Lung (tissue), 12 donors: Measurements from ENCODE around the gene TBX5. TPM values are rescaled to one million over a fixed set of nuclear protein-coding genes. Genes with fewer than 3 reads are reported as not detected.

Source experiments
- ATAC-seq: fragments of 200-7000 bp; cut with Tn5 transposase; one replicate; pipeline ENCODE4 v1.9.1; 2020; ENCODE audit warnings: moderate number of reproducible peaks; ENCODE audit not compliant: insufficient read depth, low FRiP score
- DNase-seq, 3 donors: peaks; one replicate each; pipeline ENCODE4 v3.0.0-alpha.2; 2013 to 2017
- H3K27ac ChIP-seq, 2 donors: one replicate each; pipeline ENCODE4 v1.5.1; 2013; ENCODE audit warnings: mild to moderate bottlenecking in 2 of 2, moderate library complexity in 2 of 2, control low read depth in 1 of 2, inconsistent platforms in 1 of 2, low read depth in 1 of 2, low read length in 1 of 2
- H3K27me3 ChIP-seq, 3 donors: one replicate each; pipeline ENCODE4 v1.5.1; 2013; ENCODE audit warnings: low read length in 2 of 3; ENCODE audit not compliant: control insufficient read depth in 3 of 3, insufficient read depth in 3 of 3
- H3K36me3 ChIP-seq, 4 donors: one replicate each; pipeline ENCODE4 v1.5.1; 2013; ENCODE audit warnings: low read length in 4 of 4, mild to moderate bottlenecking in 1 of 4, moderate library complexity in 1 of 4; ENCODE audit not compliant: control insufficient read depth in 4 of 4, insufficient read depth in 4 of 4
- H3K4me1 ChIP-seq, 5 donors: one replicate each; pipeline ENCODE4 v1.5.1; 2013; ENCODE audit warnings: low read length in 5 of 5, mild to moderate bottlenecking in 2 of 5, moderate library complexity in 1 of 5; ENCODE audit not compliant: control insufficient read depth in 5 of 5, insufficient read depth in 5 of 5
- H3K4me3 ChIP-seq: one replicate; pipeline ENCODE4 v1.5.1; 2013; ENCODE audit warnings: mild to moderate bottlenecking, control low read depth, moderate library complexity
- H3K9ac ChIP-seq, 2 donors: one replicate each; pipeline ENCODE4 v1.5.1; 2013; ENCODE audit warnings: low read length in 2 of 2, control low read depth in 1 of 2; ENCODE audit not compliant: insufficient read depth in 1 of 2
- H3K9me3 ChIP-seq, 4 donors: one replicate each; pipeline ENCODE4 v1.5.1; 2013; ENCODE audit warnings: low read length in 3 of 4, mild to moderate bottlenecking in 1 of 4, moderate library complexity in 1 of 4; ENCODE audit not compliant: control insufficient read depth in 4 of 4, insufficient read depth in 3 of 4
- CTCF ChIP-seq: IDR thresholded peaks from 2 replicates; pipeline ENCODE4 v1.5.1; 2012; ENCODE audit warnings: mild to moderate bottlenecking; ENCODE audit errors: control extremely low read depth, extremely low read depth
- WGBS, 2 donors: extraction: QIAGEN DNeasy Blood & Tissue Kit; methylation state at CpG; one replicate each; pipeline ENCODE4 v1.1.7; 2013; 5-methylcytosine and 5-hydroxymethylcytosine counted together
- polyA plus RNA-seq, 2 donors: library from polyadenylated mRNA; stranded (reverse); fragments of 200-250 nt; gene quantifications; one replicate each; pipeline ENCODE4 v1.2.1, GENCODE V29; 2013
- total RNA-seq, 2 donors: library from RNA; depleted of rRNA in 1 of 2; stranded (reverse); fragments of >200 nt in 1 of 2; gene quantifications; one replicate each; pipeline ENCODE4 v1.2.1, GENCODE V29; 2014 to 2021
- donor health status: control.
- donor health status: control.
- donor health status: Bipolar disorder and iron deficiency.
- donor health status: healthy.
- donor health status: DM: yes; HTN: yes; CAD: no.

Gene TBX5
- total and polyA plus RNA-seq, 4 donors: 5.6 to 39.7 (median 13.9) TPM

GRCh38 chr12:114407842-114408411, 2.0 kb upstream of the TBX5 start:
- TF ChIP-seq CTCF: no peak
- H3K4me3 ChIP-seq: peak overlapping the region; percentile 6
- peak overlapping the region; percentile 80 to 99 for H3K9ac ChIP-seq
- H3K9me3 ChIP-seq: peaks cover 0 to 8% (median 0%) of the 10 kb centered on the region in 4 donors
- H3K27ac ChIP-seq: peak overlapping the region; percentile 77 to 86
- ATAC-seq (no peak), DNase-seq (peak; percentile 80 to 87 (median 83))
- H3K27me3 ChIP-seq: peaks cover 17 to 83% (median 23%) of the 10 kb centered on the region in 3 donors
- peaks cover 0 to 34% (median under 1%) of the 10 kb centered on the region in 4 donors for H3K36me3 ChIP-seq
- H3K4me1 ChIP-seq: peaks cover 0 to 25% (median 8%) of the 10 kb centered on the region in 5 donors
- 3 to 8% methylated on average over 31 of the region's 31 CpGs for WGBS, 2 donors

- ATAC-seq (no peak), DNase-seq (peak in 2 of 3 donors; percentile 60 to 67)
- WGBS, 2 donors: 16 to 22% methylated on average over 12 of the region's 12 CpGs
- Histone ChIP-seq H3K9ac (peak overlapping the region; percentile 80 to 99), H3K4me1 (peaks cover 0 to 18% (median 8%) of the 10 kb centered on the region in 5 donors), H3K36me3 (peaks cover 0 to 35% (median under 1%) of the 10 kb centered on the region in 4 donors), H3K9me3 (peaks cover 0 to 8% (median 0%) of the 10 kb centered on the region in 4 donors), H3K4me3 (peak overlapping the region; percentile 38), H3K27me3 (peaks cover 20 to 84% (median 22%) of the 10 kb centered on the region in 3 donors), H3K27ac (peak overlapping the region; percentile 77 to 86)
- TF ChIP-seq CTCF: no peak
These were observed 1.3 kb upstream of the TBX5 start for GRCh38 chr12:114406984-114407841.

GRCh38 chr12:114406316-114406983, 506 bp upstream of the TBX5 start:
- DNase-seq (peak in 2 of 3 donors; percentile 30 to 64), ATAC-seq (no peak)
- Histone ChIP-seq H3K4me3 (peak overlapping the region; percentile 62), H3K27ac (peak overlapping the region; percentile 85 to 86), H3K36me3 (peaks cover 0 to 28% (median under 1%) of the 10 kb centered on the region in 4 donors), H3K9me3 (peaks cover 0 to 8% (median 0%) of the 10 kb centered on the region in 4 donors), H3K9ac (peak overlapping the region; percentile 80 to 99), H3K4me1 (peaks cover 0 to 16% (median 3%) of the 10 kb centered on the region in 5 donors), H3K27me3 (peaks cover 22 to 84% (median 25%) of the 10 kb centered on the region in 3 donors)
- 4 to 6% methylated on average over 24 of the region's 24 CpGs for WGBS, 2 donors
- no peak for TF ChIP-seq CTCF
